HEK293T (cell line): Measurements from ENCODE around the gene LCT.

Experiments used
- CTCF ChIA-PET: fragments of 350-600 bp; formaldehyde crosslinking; extraction: SDS; loops from one replicate; lab custom pipeline; 2021; ENCODE audit warnings: antibody characterized with exemption, inconsistent platforms; lab: Yijun Ruan, JAX
- POLR2A ChIA-PET: fragments of 350-600 bp; formaldehyde crosslinking; extraction: SDS; loops from one replicate; lab custom pipeline; 2020; ENCODE audit warnings: antibody characterized with exemption, inconsistent platforms; lab: Yijun Ruan, JAX
- DNase-seq: peaks from one replicate; pipeline ENCODE4 v3.0.0; 2012; ENCODE audit warnings: mixed read lengths; ENCODE audit errors: extremely low spot score
- ARNT ChIP-seq: fragments of 450-650 bp; IDR thresholded peaks from 2 replicates; pipeline ENCODE4 v1.6.1; 2017; ENCODE audit warnings: mild to moderate bottlenecking
- BHLHE40 ChIP-seq: fragments of 450-650 bp; IDR thresholded peaks from 2 replicates; pipeline ENCODE4 v1.6.1; 2016; ENCODE audit warnings: mild to moderate bottlenecking, moderate library complexity, borderline replicate concordance
- CTBP1 ChIP-seq: fragments of 450-650 bp; IDR thresholded peaks from 2 replicates; pipeline ENCODE4 v1.6.1; 2016; ENCODE audit warnings: borderline replicate concordance
- ELF4 ChIP-seq: fragments of 450-650 bp; IDR thresholded peaks from 2 replicates; pipeline ENCODE4 v1.6.1; 2017; ENCODE audit warnings: antibody characterized with exemption
- FOXA1 ChIP-seq: fragments of 450-650 bp; IDR thresholded peaks from 2 replicates; pipeline ENCODE4 v1.6.1; 2016; ENCODE audit warnings: mild to moderate bottlenecking
- FOXK2 ChIP-seq: fragments of 450-650 bp; IDR thresholded peaks from 2 replicates; pipeline ENCODE4 v1.6.1; 2016; ENCODE audit warnings: mild to moderate bottlenecking
- FOXM1 ChIP-seq: fragments of 450-650 bp; IDR thresholded peaks from 2 replicates; pipeline ENCODE4 v1.6.1; 2017; ENCODE audit warnings: mild to moderate bottlenecking, borderline replicate concordance
- HDGF ChIP-seq: fragments of 450-650 bp; IDR thresholded peaks from 2 replicates; pipeline ENCODE4 v1.6.1; 2017; ENCODE audit warnings: antibody characterized with exemption, borderline replicate concordance
- L3MBTL2 ChIP-seq: fragments of 450-650 bp; conservative IDR thresholded peaks from 2 replicates; pipeline ENCODE4 v1.6.1; 2016; ENCODE audit warnings: mild to moderate bottlenecking
- LEF1 ChIP-seq: fragments of 450-650 bp; IDR thresholded peaks from 2 replicates; pipeline ENCODE4 v1.6.1; 2017; ENCODE audit warnings: mild to moderate bottlenecking, borderline replicate concordance
- NFRKB ChIP-seq: fragments of 450-650 bp; IDR thresholded peaks from 2 replicates; pipeline ENCODE4 v1.6.1; 2016; ENCODE audit warnings: mild to moderate bottlenecking, moderate library complexity
- SP1 ChIP-seq: fragments of 450-650 bp; IDR thresholded peaks from 2 replicates; pipeline ENCODE4 v1.6.1; 2017
- SUZ12 ChIP-seq: fragments of 450-650 bp; IDR thresholded peaks from 2 replicates; pipeline ENCODE4 v1.6.1; 2016; ENCODE audit warnings: mild to moderate bottlenecking
- TARDBP ChIP-seq: fragments of 450-650 bp; IDR thresholded peaks from 2 replicates; pipeline ENCODE4 v1.6.1; 2016
- ZNF384 ChIP-seq: fragments of 450-650 bp; IDR thresholded peaks from 2 replicates; pipeline ENCODE4 v1.6.1; 2016
- TF ChIP-seq, protein P1 (sequence below): fragments of 450-650 bp; IDR thresholded peaks from 2 replicates; pipeline ENCODE4 v1.6.1; 2016

LCT gene

GRCh38 chr2:135762022-135762421, 75.0 kb downstream of the LCT start:
- no peak for DNase-seq
- TF ChIP-seq FOXK2 = no peak
- TF ChIP-seq TARDBP = no peak
- ChIA-PET CTCF (interaction anchor here (0.6 to 1.1 kb wide), 3 partner anchors 187 to 1875 kb away, joined by 3 to 5 read pairs (median 5); no protein-coding TSS in a partner anchor), POLR2A (interaction anchor here (1.3 kb wide), 1 partner anchor 21 kb away, joined by 4 read pairs; the partner anchor contains the start of gene UBXN4)

- DNase-seq = no peak
- ChIA-PET POLR2A (no interaction called here), CTCF (interaction anchor here (1.2 kb wide), 1 partner anchor 41 kb away, joined by 4 read pairs; no protein-coding TSS in a partner anchor)
- TF ChIP-seq CTBP1 (no peak), FOXA1 (no peak), ARNT (no peak), TARDBP (no peak), NFRKB (no peak), FOXK2 (no peak), BHLHE40 (no peak), SUZ12 (no peak), FOXM1 (no peak), LEF1 (no peak), ELF4 (no peak), SP1 (no peak), L3MBTL2 (no peak), HDGF (no peak), ZNF384 (no peak)
- TF ChIP-seq, protein P1, sequence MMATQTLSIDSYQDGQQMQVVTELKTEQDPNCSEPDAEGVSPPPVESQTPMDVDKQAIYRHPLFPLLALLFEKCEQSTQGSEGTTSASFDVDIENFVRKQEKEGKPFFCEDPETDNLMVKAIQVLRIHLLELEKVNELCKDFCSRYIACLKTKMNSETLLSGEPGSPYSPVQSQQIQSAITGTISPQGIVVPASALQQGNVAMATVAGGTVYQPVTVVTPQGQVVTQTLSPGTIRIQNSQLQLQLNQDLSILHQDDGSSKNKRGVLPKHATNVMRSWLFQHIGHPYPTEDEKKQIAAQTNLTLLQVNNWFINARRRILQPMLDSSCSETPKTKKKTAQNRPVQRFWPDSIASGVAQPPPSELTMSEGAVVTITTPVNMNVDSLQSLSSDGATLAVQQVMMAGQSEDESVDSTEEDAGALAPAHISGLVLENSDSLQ = no peak
These were observed 80.3 kb downstream of the LCT start for GRCh38 chr2:135756692-135757091.

DNA sequence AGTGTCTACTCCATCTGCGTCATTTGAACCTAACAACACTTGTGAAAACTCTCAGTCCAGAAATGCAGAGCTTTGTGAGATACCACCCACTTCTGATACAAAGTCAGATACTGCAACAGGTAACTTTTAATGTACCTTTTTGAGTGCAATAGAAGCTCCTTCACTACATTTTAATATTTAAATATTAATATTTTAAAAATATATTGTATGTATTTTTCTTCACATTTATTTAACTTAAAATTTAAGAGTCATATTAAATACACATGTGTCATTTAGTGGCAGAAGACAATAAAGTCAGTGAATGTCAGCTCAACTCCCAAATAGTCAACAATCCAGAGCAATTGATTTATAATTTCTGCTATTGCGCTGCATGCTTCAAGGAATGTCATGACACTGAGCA, 81.4 kb downstream of the LCT start:
- no peak for DNase-seq
- ChIA-PET POLR2A (no interaction called here), CTCF (interaction anchor here (1.2 kb wide), 1 partner anchor 42 kb away, joined by 4 read pairs; no protein-coding TSS in a partner anchor)
- TF ChIP-seq ZNF384 = no peak
- TF ChIP-seq ELF4 = no peak
- no peak for TF ChIP-seq NFRKB
- no peak for TF ChIP-seq SUZ12
- TF ChIP-seq TARDBP = no peak
- no peak for TF ChIP-seq FOXK2
- no peak for TF ChIP-seq HDGF
- TF ChIP-seq L3MBTL2 = no peak
- TF ChIP-seq, protein P1 = no peak
- no peak for TF ChIP-seq FOXM1
- TF ChIP-seq CTBP1 = no peak
- no peak for TF ChIP-seq SP1
- TF ChIP-seq FOXA1 = no peak
- TF ChIP-seq LEF1 = no peak
- TF ChIP-seq BHLHE40 = no peak
- no peak for TF ChIP-seq ARNT

DNA sequence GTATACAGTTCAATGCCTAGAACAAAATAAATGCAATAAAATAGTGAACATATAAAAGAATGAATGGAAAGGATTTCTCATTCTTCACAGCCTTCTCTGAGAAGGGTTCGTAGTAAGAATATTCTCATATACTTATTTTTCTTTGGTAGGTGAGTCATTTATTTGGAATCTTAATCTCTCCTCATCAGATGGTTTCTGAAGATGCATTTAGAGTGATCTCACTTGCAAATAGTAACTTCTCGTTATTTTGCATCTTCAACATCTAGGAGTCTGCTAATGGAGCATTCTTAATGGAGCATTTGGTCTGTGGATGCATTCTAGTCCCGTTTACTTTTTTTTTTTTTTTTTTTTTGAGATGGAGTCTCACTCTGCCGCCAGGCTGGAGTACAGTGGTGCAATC, 91.4 kb downstream of the LCT start:
- ChIA-PET CTCF (interaction anchor here (0.6 to 1.4 kb wide), 2 partner anchors 51 to 757 kb away, joined by 3 read pairs; no protein-coding TSS in a partner anchor), POLR2A (no interaction called here)
- no peak for DNase-seq
- TF ChIP-seq L3MBTL2 (no peak), FOXA1 (no peak), ZNF384 (no peak), HDGF (no peak), NFRKB (no peak), FOXM1 (no peak), TARDBP (no peak), FOXK2 (no peak), SP1 (no peak), CTBP1 (no peak), ARNT (no peak)

- ChIA-PET CTCF (interaction anchor here (1.4 kb wide), 1 partner anchor 756 kb away, joined by 3 read pairs; no protein-coding TSS in a partner anchor), POLR2A (interaction anchor here (1.3 kb wide), 1 partner anchor 13 kb away, joined by 4 read pairs; no protein-coding TSS in a partner anchor)
- TF ChIP-seq LEF1 (no peak), L3MBTL2 (no peak), TARDBP (no peak), CTBP1 (no peak)
- TF ChIP-seq, protein P1 = 0 out of 2 replicates have a peak, but pooled peaks have one; percentile 11
- peak; percentile 45 for DNase-seq
These were observed 92.1 kb downstream of the LCT start for GRCh38 chr2:135744760-135745314.

DNA sequence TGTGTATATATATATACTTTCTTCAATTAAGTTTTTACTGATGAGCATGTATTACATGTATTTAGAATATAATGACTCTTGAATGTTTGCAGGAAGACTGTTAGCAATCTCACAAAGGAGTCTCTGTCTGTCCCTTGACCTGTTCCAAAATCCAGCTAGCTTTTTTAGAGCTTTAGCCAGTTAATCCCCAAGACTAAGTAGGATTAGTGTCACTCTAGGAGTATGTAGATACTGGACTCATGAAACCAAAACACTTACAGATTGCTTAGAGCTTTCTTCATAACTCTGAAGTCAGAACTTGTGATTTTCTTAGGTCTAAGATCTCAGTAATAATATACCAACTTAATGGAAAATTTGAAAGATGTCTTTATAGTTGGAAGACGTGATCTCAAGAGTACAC, 93.1 kb downstream of the LCT start:
- TF ChIP-seq ARNT = no peak
- TF ChIP-seq SP1 = no peak
- TF ChIP-seq BHLHE40 = no peak
- TF ChIP-seq NFRKB = no peak
- no peak for TF ChIP-seq L3MBTL2
- TF ChIP-seq LEF1 = no peak
- TF ChIP-seq FOXA1 = no peak
- TF ChIP-seq FOXM1 = no peak
- TF ChIP-seq SUZ12 = no peak
- TF ChIP-seq TARDBP = no peak
- TF ChIP-seq CTBP1 = no peak
- TF ChIP-seq FOXK2 = no peak
- no peak for TF ChIP-seq ELF4
- TF ChIP-seq ZNF384 = no peak
- TF ChIP-seq, protein P1 = no peak
- no peak for TF ChIP-seq HDGF
- CTCF ChIA-PET = no interaction called here
- no peak for DNase-seq
- POLR2A ChIA-PET = interaction anchor here (1.3 kb wide), 1 partner anchor 14 kb away, joined by 4 read pairs; no protein-coding TSS in a partner anchor
